HepG2 (cell line): ENCODE results near the gene INF2. TPM values are rescaled to one million over a fixed set of nuclear protein-coding genes. Genes with fewer than 3 reads are reported as not detected.

Source experiments
- ATAC-seq: fragments of 200-7000 bp; cut with Tn5 transposase; 3 replicates; pipeline ENCODE4 v1.9.1; 2020; ENCODE audit warnings: mild to moderate bottlenecking, moderate library complexity
- BruUV-seq: library from RNA; stranded (reverse); fragments of 400-500 nt; replicated peaks from 2 replicates; lab custom pipeline; 2021; lab: Mats Ljungman, UMichigan
- CTCF ChIA-PET: fragments of 300-600 bp; formaldehyde crosslinking; extraction: SDS; loops from one replicate; lab custom pipeline; 2021; ENCODE audit warnings: low total read pairs, inconsistent platforms, low intra/inter-chr PET ratio; lab: Yijun Ruan, JAX
- POLR2A ChIA-PET: fragments of 350-600 bp; sonication (Branson Sonifier 250); formaldehyde crosslinking; loops from one replicate; lab custom pipeline; 2020; ENCODE audit warnings: antibody characterized with exemption, inconsistent platforms; lab: Yijun Ruan, JAX
- DNase-seq: peaks from one replicate; pipeline ENCODE4 v3.0.0-alpha.2; 2015; ENCODE audit warnings: low spot score
- FAIRE-seq: peaks from 3 replicates; lab custom pipeline; 2011; peaks lifted over from hg19 to GRCh38; lab: Jason Lieb, UNC
- H2AFZ ChIP-seq: one replicate; pipeline ENCODE4 v1.6.1; 2011; ENCODE audit warnings: low read length, inconsistent platforms
- H3K27ac ChIP-seq: fragments of 300-600 bp; 3 replicates; pipeline ENCODE4 v1.8.0; 2011; ENCODE audit warnings: mixed run types, mild to moderate bottlenecking, mixed read lengths, low read length, inconsistent platforms; ENCODE audit not compliant: insufficient read depth; ENCODE audit errors: extremely low read length
- H3K27me3 ChIP-seq, 2 experiments: fragments of 200-600 bp in 1 of 2; 2 replicates in 1 of 2; 3 replicates in 1 of 2; pipeline versions ENCODE4 v1.6.0 to v1.8.0; 2011; ENCODE audit warnings: low read length in 2 of 2, mild to moderate bottlenecking in 2 of 2, moderate library complexity in 2 of 2, inconsistent platforms in 1 of 2; ENCODE audit not compliant: insufficient read depth in 2 of 2, control insufficient read depth in 1 of 2
- H3K36me3 ChIP-seq, 2 experiments: fragments of 200-600 bp in 1 of 2; replicated peaks in 1 of 2; 2 replicates in 1 of 2; 3 replicates in 1 of 2; pipeline versions ENCODE4 v1.5.1 to v1.8.0; 2011; ENCODE audit warnings: low read length in 2 of 2, inconsistent platforms in 1 of 2; ENCODE audit not compliant: insufficient read depth in 2 of 2, control insufficient read depth in 1 of 2
- H3K4me1 ChIP-seq: 2 replicates; pipeline ENCODE4 v1.5.1; 2012; ENCODE audit warnings: low read length, inconsistent platforms; ENCODE audit not compliant: insufficient read depth
- H3K4me2 ChIP-seq: 2 replicates; pipeline ENCODE4 v1.6.0; 2011; ENCODE audit warnings: low read depth, low read length, inconsistent platforms
- H3K4me3 ChIP-seq, 3 experiments: fragments of 200-600 bp in 1 of 3; sonication (generic), shearing (Covaris generic) in 1 of 3; replicated peaks in 1 of 3; 2 replicates each; pipeline ENCODE4 v1.5.1; 2011 to 2016; ENCODE audit warnings: low read length in 3 of 3, inconsistent platforms in 2 of 3, low read depth in 2 of 3, mild to moderate bottlenecking in 2 of 3, control low read depth in 1 of 3, mixed read lengths in 1 of 3; ENCODE audit not compliant: insufficient read depth in 1 of 3
- H3K79me2 ChIP-seq: one replicate; pipeline ENCODE4 v1.6.1; 2011; ENCODE audit warnings: low read length, inconsistent platforms; ENCODE audit not compliant: insufficient read depth
- H3K9ac ChIP-seq: 2 replicates; pipeline ENCODE4 v1.6.0; 2011; ENCODE audit warnings: mild to moderate bottlenecking, low read depth, low read length, inconsistent platforms; ENCODE audit not compliant: insufficient read depth
- H3K9me3 ChIP-seq: 2 replicates; pipeline ENCODE4 v1.5.1; 2012; ENCODE audit warnings: mild to moderate bottlenecking, low read length
- H4K20me1 ChIP-seq: 2 replicates; pipeline ENCODE4 v1.6.0; 2011; ENCODE audit warnings: inconsistent platforms, mild to moderate bottlenecking, low read length, moderate library complexity; ENCODE audit not compliant: insufficient read depth
- HMG20A ChIP-seq: IDR thresholded peaks from 2 replicates; pipeline ENCODE4 v1.6.1; 2016; ENCODE audit warnings: borderline replicate concordance
- HOXA3 ChIP-seq: sonication (generic); formaldehyde crosslinking; IDR thresholded peaks from 2 replicates; pipeline ENCODE4 v1.5.0; 2020; ENCODE audit warnings: missing genetic modification reagents
- PITX1 ChIP-seq: sonication (generic); formaldehyde crosslinking; IDR thresholded peaks from 2 replicates; pipeline ENCODE4 v1.5.1; 2020; ENCODE audit warnings: mild to moderate bottlenecking, missing genetic modification reagents
- SETDB1 ChIP-seq: sonication (generic); formaldehyde crosslinking; IDR thresholded peaks from 2 replicates; pipeline ENCODE4 v1.5.1; 2020; ENCODE audit warnings: missing genetic modification reagents, mild to moderate bottlenecking, borderline replicate concordance
- TRIM24 ChIP-seq: sonication (generic); formaldehyde crosslinking; IDR thresholded peaks from 2 replicates; pipeline ENCODE4 v1.8.0; 2022; ENCODE audit warnings: mild to moderate bottlenecking, missing genetic modification reagents
- U2AF2 ChIP-seq: fragments of 200-400 bp; formaldehyde crosslinking; IDR thresholded peaks from 2 replicates; pipeline ENCODE4 v1.6.1; 2017; ENCODE audit warnings: low read depth, mild to moderate bottlenecking, low read length
- ZBTB4 ChIP-seq: sonication (generic); formaldehyde crosslinking; IDR thresholded peaks from 2 replicates; pipeline ENCODE4 v1.4.0; 2020; ENCODE audit warnings: missing genetic modification reagents, mild to moderate bottlenecking, borderline replicate concordance
- ZKSCAN8 ChIP-seq: IDR thresholded peaks from 2 replicates; pipeline ENCODE4 v1.6.1; 2016; ENCODE audit warnings: borderline replicate concordance, missing genetic modification reagents, missing compliant biosample characterization
- ZNF33A ChIP-seq: sonication (generic); formaldehyde crosslinking; IDR thresholded peaks from 2 replicates; pipeline ENCODE4 v1.5.1; 2020; ENCODE audit warnings: missing genetic modification reagents, mild to moderate bottlenecking, moderate library complexity, borderline replicate concordance
- ZNF496 ChIP-seq: sonication (generic); formaldehyde crosslinking; IDR thresholded peaks from 2 replicates; pipeline ENCODE4 v1.8.1; 2023; ENCODE audit warnings: mild to moderate bottlenecking, moderate library complexity, missing genetic modification reagents; ENCODE audit not compliant: insufficient replicate concordance
- WGBS: methylation state at CpG from one replicate; pipeline ENCODE4 v1.1.6; 2017; ENCODE audit warnings: low lambda C conversion rate; 5-methylcytosine and 5-hydroxymethylcytosine counted together
- in situ Hi-C: cut with HindIII; loops from 2 replicates; pipeline ENCODE4 v1.10.0; 2017; ENCODE audit warnings: low pct_unique_long_range_greater_than_20kb; ENCODE audit not compliant: extremely low pct_ligation_motif_present
- intact Hi-C: fragments of 100-400 bp; cut with micrococcal nuclease; formaldehyde crosslinking; loops from one replicate; pipeline ENCODE4 v1.10.0; 2022; ENCODE audit not compliant: unreplicated experiment
- polyA plus RNA-seq, 8 experiments: library from polyadenylated mRNA; depleted of rRNA in 3 of 8; stranded (reverse) in 7 of 8; unstranded in 1 of 8; fragments of >200 nt; fragmentation: Illumina TruSeq in 4 of 8; extraction: Trizol in 4 of 8; gene quantifications; 2 replicates each; pipeline versions ENCODE4 v1.2.1 to v1.2.3, GENCODE V29; 2011 to 2016; ENCODE audit warnings: low read depth in 4 of 8, missing spikeins in 1 of 8, mixed read lengths in 1 of 8; ENCODE audit not compliant: insufficient read depth in 1 of 8
- total RNA-seq, 5 experiments: library from RNA; depleted of rRNA; stranded (reverse); fragments of >200 nt; fragmentation: Illumina TruSeq; extraction: Trizol; gene quantifications; 2 replicates each; pipeline ENCODE4 v1.2.3, GENCODE V29; 2016; ENCODE audit warnings: low read depth in 1 of 5
- TF ChIP-seq, protein P1 (sequence below): sonication (generic); formaldehyde crosslinking; IDR thresholded peaks from 2 replicates; pipeline ENCODE4 v1.4.0; 2020; ENCODE audit warnings: missing genetic modification reagents
- TF ChIP-seq, protein P2 (sequence below): sonication (generic); formaldehyde crosslinking; IDR thresholded peaks from 2 replicates; pipeline ENCODE4 v1.9.0; 2021; ENCODE audit warnings: missing genetic modification reagents, mild to moderate bottlenecking, borderline replicate concordance

The INF2 gene
- total and polyA plus RNA-seq, 2 of the 13 experiments (the other 11 are each of a cell fraction or from before 2014, with no cell fraction given) = 16.4 to 26.4 TPM

GRCh38 chr14:104717646-104718045 lies 28.2 kb downstream of the INF2 start:
- FAIRE-seq = no peak
- H3K4me3 ChIP-seq = no peak overlapping the region

More at GRCh38 chr14:104717646-104718045, 28.2 kb downstream of the INF2 start:
- in situ Hi-C loops (no loop called here), intact Hi-C loops (no loop called here)
- no peaks in the 10 kb centered on the region for H3K79me2 ChIP-seq
- no peak overlapping the region for H3K4me2 ChIP-seq
- CTCF ChIA-PET = no interaction called here
- BruUV-seq = no TSS peak
- H3K27ac ChIP-seq = no peak overlapping the region
- no peaks in the 10 kb centered on the region for H3K27me3 ChIP-seq
- H3K9ac ChIP-seq = no peak overlapping the region
- DNase-seq (no peak), ATAC-seq (no peak)
- peaks cover 16% of the 10 kb centered on the region for H3K4me1 ChIP-seq
- 95% methylated on average over 20 of the region's 20 CpGs for WGBS
- no peaks in the 10 kb centered on the region for H3K9me3 ChIP-seq
- H2AFZ ChIP-seq = no peak overlapping the region
- H4K20me1 ChIP-seq = no peaks in the 10 kb centered on the region
- peaks cover 5 to 10% of the 10 kb centered on the region in 2 experiments; a peak in 2 of 5 replicates for H3K36me3 ChIP-seq
- POLR2A ChIA-PET = no interaction called here
- TF ChIP-seq U2AF2 = no peak
- TF ChIP-seq, protein P1, sequence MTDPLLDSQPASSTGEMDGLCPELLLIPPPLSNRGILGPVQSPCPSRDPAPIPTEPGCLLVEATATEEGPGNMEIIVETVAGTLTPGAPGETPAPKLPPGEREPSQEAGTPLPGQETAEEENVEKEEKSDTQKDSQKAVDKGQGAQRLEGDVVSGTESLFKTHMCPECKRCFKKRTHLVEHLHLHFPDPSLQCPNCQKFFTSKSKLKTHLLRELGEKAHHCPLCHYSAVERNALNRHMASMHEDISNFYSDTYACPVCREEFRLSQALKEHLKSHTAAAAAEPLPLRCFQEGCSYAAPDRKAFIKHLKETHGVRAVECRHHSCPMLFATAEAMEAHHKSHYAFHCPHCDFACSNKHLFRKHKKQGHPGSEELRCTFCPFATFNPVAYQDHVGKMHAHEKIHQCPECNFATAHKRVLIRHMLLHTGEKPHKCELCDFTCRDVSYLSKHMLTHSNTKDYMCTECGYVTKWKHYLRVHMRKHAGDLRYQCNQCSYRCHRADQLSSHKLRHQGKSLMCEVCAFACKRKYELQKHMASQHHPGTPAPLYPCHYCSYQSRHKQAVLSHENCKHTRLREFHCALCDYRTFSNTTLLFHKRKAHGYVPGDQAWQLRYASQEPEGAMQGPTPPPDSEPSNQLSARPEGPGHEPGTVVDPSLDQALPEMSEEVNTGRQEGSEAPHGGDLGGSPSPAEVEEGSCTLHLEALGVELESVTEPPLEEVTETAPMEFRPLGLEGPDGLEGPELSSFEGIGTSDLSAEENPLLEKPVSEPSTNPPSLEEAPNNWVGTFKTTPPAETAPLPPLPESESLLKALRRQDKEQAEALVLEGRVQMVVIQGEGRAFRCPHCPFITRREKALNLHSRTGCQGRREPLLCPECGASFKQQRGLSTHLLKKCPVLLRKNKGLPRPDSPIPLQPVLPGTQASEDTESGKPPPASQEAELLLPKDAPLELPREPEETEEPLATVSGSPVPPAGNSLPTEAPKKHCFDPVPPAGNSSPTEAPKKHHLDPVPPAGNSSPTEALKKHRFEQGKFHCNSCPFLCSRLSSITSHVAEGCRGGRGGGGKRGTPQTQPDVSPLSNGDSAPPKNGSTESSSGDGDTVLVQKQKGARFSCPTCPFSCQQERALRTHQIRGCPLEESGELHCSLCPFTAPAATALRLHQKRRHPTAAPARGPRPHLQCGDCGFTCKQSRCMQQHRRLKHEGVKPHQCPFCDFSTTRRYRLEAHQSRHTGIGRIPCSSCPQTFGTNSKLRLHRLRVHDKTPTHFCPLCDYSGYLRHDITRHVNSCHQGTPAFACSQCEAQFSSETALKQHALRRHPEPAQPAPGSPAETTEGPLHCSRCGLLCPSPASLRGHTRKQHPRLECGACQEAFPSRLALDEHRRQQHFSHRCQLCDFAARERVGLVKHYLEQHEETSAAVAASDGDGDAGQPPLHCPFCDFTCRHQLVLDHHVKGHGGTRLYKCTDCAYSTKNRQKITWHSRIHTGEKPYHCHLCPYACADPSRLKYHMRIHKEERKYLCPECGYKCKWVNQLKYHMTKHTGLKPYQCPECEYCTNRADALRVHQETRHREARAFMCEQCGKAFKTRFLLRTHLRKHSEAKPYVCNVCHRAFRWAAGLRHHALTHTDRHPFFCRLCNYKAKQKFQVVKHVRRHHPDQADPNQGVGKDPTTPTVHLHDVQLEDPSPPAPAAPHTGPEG = no peak
- no peak for TF ChIP-seq SETDB1 (CRISPR knock-in tag)
- TF ChIP-seq HMG20A (CRISPR knock-in tag) = no peak
- TF ChIP-seq ZNF496 (CRISPR knock-in tag) = no peak
- no peak for TF ChIP-seq ZKSCAN8
- no peak for TF ChIP-seq PITX1 (CRISPR knock-in tag)
- TF ChIP-seq HOXA3 (CRISPR knock-in tag) = no peak
- TF ChIP-seq ZBTB4 (CRISPR knock-in tag) = no peak
- TF ChIP-seq ZNF33A = no peak
- no peak for TF ChIP-seq TRIM24
- TF ChIP-seq, protein P2, sequence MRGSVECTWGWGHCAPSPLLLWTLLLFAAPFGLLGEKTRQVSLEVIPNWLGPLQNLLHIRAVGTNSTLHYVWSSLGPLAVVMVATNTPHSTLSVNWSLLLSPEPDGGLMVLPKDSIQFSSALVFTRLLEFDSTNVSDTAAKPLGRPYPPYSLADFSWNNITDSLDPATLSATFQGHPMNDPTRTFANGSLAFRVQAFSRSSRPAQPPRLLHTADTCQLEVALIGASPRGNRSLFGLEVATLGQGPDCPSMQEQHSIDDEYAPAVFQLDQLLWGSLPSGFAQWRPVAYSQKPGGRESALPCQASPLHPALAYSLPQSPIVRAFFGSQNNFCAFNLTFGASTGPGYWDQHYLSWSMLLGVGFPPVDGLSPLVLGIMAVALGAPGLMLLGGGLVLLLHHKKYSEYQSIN (CRISPR knock-in tag) = no peak
